Left ventricle myocardium inferior (tissue), 1 donor: ENCODE results near the gene VSX1. TPM values are rescaled to one million over a fixed set of nuclear protein-coding genes. Genes with fewer than 3 reads are reported as not detected.

ENCODE experiments used
- DNase-seq: peaks from one replicate; pipeline ENCODE4 v3.0.0-alpha.2; 2020
- H3K27ac ChIP-seq: fragments of 200-600 bp; replicated peaks from 2 replicates; pipeline ENCODE4 v1.8.0; 2021
- H3K27me3 ChIP-seq: fragments of 200-600 bp; 2 replicates; pipeline ENCODE4 v1.8.0; 2021; ENCODE audit warnings: low read depth
- H3K36me3 ChIP-seq: fragments of 200-600 bp; 2 replicates; pipeline ENCODE4 v1.8.0; 2021
- H3K4me1 ChIP-seq: fragments of 200-600 bp; 2 replicates; pipeline ENCODE4 v1.8.0; 2021
- H3K4me3 ChIP-seq: fragments of 200-600 bp; 2 replicates; pipeline ENCODE4 v1.8.0; 2021; ENCODE audit warnings: mild to moderate bottlenecking, moderate library complexity
- H3K9me3 ChIP-seq: fragments of 200-600 bp; replicated peaks from 2 replicates; pipeline ENCODE4 v1.8.0; 2021
- intact Hi-C: fragments of 100-400 bp; cut with micrococcal nuclease; formaldehyde crosslinking; loops from one replicate; pipeline ENCODE4 v1.11.0; 2022
- total RNA-seq: library from RNA; stranded (reverse); fragmentation: NEBNext Ultra II Directional; extraction: Animal tissue kit (Norgen Biotek cat#: 25700); gene quantifications from one replicate; pipeline ENCODE4 v1.2.1, GENCODE V29; 2021
- TF ChIP-seq, protein P1 (sequence below): fragments of 200-600 bp; IDR thresholded peaks from 2 replicates; pipeline ENCODE4 v1.8.0; 2021; ENCODE audit warnings: antibody characterized with exemption, mild to moderate bottlenecking, borderline replicate concordance
- donor health status: DM: no; HTN: yes; CAD: no; lungs with severe emphysema.

The VSX1 gene
- total RNA-seq, 1 donor from 2014 or later = 0.33 TPM

DNA sequence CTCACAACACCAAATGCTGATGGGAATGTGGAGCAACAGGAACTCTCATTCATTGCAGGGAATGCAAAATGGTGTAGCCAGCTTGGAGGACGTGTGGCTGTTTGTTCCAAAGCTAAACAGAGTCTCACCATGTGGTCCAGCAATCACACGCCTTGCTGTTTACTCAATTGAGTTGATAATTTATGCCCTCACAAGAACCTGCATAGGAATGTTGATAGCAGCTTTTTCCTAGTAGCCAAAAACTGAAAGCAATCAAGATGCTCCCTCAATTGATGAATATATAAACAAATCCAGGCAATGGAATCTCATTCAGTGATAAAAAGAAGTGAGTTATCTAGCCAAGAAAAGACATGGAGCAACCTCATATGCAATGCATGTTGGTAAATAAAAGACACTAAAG, 15.6 kb upstream of the VSX1 start:
- peaks cover 10% of the 10 kb centered on the region for H3K4me1 ChIP-seq
- H3K36me3 ChIP-seq = no peaks in the 10 kb centered on the region
- intact Hi-C loops = no loop called here
- DNase-seq = no peak
- peaks cover 19% of the 10 kb centered on the region for H3K27me3 ChIP-seq
- no peak overlapping the region for H3K4me3 ChIP-seq
- H3K27ac ChIP-seq = no peak overlapping the region
- no peaks in the 10 kb centered on the region for H3K9me3 ChIP-seq
- TF ChIP-seq, protein P1, sequence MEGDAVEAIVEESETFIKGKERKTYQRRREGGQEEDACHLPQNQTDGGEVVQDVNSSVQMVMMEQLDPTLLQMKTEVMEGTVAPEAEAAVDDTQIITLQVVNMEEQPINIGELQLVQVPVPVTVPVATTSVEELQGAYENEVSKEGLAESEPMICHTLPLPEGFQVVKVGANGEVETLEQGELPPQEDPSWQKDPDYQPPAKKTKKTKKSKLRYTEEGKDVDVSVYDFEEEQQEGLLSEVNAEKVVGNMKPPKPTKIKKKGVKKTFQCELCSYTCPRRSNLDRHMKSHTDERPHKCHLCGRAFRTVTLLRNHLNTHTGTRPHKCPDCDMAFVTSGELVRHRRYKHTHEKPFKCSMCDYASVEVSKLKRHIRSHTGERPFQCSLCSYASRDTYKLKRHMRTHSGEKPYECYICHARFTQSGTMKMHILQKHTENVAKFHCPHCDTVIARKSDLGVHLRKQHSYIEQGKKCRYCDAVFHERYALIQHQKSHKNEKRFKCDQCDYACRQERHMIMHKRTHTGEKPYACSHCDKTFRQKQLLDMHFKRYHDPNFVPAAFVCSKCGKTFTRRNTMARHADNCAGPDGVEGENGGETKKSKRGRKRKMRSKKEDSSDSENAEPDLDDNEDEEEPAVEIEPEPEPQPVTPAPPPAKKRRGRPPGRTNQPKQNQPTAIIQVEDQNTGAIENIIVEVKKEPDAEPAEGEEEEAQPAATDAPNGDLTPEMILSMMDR = no peak

DNA sequence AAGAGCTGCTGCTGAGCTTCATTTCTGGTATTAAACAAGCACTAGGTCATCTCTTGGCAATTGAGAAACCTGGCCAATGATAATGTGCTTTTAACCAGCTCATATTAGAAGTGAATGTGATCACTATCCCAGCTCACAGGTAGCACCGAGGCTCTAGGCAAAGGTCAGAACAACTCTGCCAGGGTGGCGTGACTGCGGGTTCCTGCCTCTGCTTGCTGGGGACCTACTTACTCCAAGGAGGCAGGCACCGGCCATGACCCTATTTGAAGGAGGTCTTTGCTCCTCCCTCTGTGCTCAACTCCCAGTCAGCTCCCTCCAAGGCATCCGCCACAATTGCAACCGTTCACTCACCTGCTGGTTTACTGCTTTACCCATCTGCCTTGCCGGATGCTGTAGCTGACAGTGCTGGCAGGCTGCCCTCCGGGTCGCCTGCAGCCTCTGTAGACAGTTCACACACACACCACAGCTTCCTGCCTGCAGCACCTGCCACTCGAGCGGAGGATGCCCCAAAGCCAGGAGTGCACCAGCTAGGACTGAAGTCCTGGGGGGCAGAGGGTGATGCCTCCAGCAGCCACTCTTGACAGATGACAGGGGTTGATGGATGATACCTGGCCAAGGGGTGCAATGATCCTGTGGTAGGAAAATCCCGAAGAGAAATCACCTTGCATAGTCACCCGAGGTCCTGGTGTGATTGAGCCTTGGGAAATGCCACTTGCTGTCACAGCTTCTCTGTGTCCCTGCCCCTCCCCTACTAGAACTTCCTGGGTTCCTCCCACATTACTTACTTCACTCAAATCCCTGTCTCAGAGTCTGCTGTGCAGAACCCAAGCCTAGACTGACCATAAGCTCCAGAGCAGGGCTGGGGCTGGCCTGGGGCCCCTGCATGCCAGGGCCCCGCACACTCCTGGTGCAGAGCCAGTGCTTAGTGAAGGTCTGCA, 8.8 kb upstream of the VSX1 start:
- DNase-seq = no peak
- Histone ChIP-seq H3K9me3 (no peaks in the 10 kb centered on the region), H3K4me3 (no peak overlapping the region), H3K4me1 (no peaks in the 10 kb centered on the region), H3K36me3 (no peaks in the 10 kb centered on the region), H3K27me3 (peaks cover 82% of the 10 kb centered on the region), H3K27ac (no peak overlapping the region)
- TF ChIP-seq, protein P1 = no peak
- intact Hi-C loops = no loop called here

DNA sequence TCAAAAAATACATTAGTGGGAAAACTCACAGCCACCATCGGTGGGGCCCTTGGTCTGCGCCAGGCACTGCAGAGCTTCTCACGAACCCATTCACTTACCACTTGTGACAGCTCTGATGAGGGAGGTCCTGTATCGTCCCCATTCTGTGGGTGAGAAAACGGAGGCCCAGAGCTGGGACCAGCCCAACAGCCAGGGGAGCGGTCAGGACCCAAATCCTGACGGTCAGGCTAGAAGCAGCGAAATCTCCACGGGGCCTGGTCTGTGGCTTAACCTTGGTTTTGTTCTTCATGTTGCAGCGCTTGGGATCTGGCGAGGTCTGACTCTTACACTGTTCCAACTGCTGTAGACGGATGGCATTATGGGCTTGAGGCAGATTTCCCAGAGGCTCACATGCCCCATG, 7.7 kb upstream of the VSX1 start:
- H3K9me3 ChIP-seq = no peaks in the 10 kb centered on the region
- TF ChIP-seq, protein P1 = no peak
- intact Hi-C loops = loop anchor here (10.0 kb wide), 1 partner anchor 75 kb away; no protein-coding TSS in a partner anchor
- no peak overlapping the region for H3K27ac ChIP-seq
- no peak for DNase-seq
- peaks cover 3% of the 10 kb centered on the region for H3K4me1 ChIP-seq
- H3K27me3 ChIP-seq = peaks cover 90% of the 10 kb centered on the region
- H3K36me3 ChIP-seq = no peaks in the 10 kb centered on the region
- H3K4me3 ChIP-seq = no peak overlapping the region

DNA sequence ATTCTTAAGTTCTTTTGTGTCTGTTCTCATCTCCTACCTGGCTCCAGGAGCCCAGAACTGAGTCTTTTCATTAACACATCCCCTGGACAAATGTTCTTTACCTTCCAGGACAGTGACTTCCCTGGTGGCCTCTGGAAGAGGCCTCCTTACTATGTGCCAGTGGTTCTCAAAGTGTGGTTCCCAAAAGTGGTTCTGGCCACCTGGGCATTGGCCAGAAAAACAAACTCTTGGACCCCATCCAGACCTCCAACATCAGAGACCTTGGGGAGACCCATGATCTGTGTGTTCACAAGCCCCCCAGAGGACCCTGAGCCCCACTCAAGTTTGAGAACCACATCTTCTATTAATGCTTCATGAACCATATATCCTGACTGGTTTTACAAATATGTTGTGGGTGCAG, 7.2 kb upstream of the VSX1 start:
- no peaks in the 10 kb centered on the region for H3K36me3 ChIP-seq
- H3K27ac ChIP-seq = no peak overlapping the region
- DNase-seq = no peak
- no peaks in the 10 kb centered on the region for H3K9me3 ChIP-seq
- H3K4me3 ChIP-seq = no peak overlapping the region
- TF ChIP-seq, protein P1 = no peak
- intact Hi-C loops = loop anchor here (10.0 kb wide), 1 partner anchor 76 kb away; no protein-coding TSS in a partner anchor
- peaks cover 91% of the 10 kb centered on the region for H3K27me3 ChIP-seq
- H3K4me1 ChIP-seq = peaks cover 9% of the 10 kb centered on the region

DNA sequence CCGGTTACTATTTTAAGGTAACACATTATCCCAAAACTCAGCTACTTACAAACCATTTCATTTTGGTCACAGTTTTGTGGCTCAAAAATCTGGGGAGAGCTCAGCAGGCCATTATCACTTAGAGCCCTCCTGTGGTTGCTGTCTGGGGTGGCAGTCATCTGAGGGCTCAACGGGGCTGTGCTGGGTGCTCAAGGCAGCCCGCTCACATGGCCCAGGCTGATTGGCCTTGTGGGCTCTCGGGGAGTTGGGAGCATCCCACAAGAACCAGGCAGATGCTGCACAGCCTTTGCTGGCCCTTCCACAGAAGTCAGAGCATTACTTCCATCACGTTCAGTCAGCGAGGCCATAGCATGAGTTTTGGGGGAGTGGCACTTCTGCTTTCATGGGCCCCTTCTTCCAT, 6.3 kb upstream of the VSX1 start:
- no peak overlapping the region for H3K4me3 ChIP-seq
- no peaks in the 10 kb centered on the region for H3K9me3 ChIP-seq
- H3K36me3 ChIP-seq = no peaks in the 10 kb centered on the region
- peaks cover 17% of the 10 kb centered on the region for H3K4me1 ChIP-seq
- no peak for DNase-seq
- peaks cover 96% of the 10 kb centered on the region for H3K27me3 ChIP-seq
- TF ChIP-seq, protein P1 = no peak
- H3K27ac ChIP-seq = no peak overlapping the region
- intact Hi-C loops = loop anchor here (10.0 kb wide), 1 partner anchor 77 kb away; no protein-coding TSS in a partner anchor
